ENCODE measurements around the gene IL12RB1.

GRCh38 chr19:18096258-18096657 is 9.5 kb upstream of the IL12RB1 start:
- TF ChIP-seq CTCF (IDR thresholded peaks at IDR 0.05): no peak
- no peak for TF ChIP-seq POLR2A (IDR thresholded peaks at IDR 0.05)

All from heart left ventricle (tissue), 13 donors.